Activated CD8-positive, alpha-beta memory T cell treated with anti-CD3 and anti-CD28 coated beads, Interleukin-2, amount 50 U/mL, for 4 hours (primary cell): ENCODE results near the gene SORCS3.

ENCODE experiments used
- DNase-seq: peaks from one replicate; pipeline ENCODE4 v3.0.0-alpha.2; 2020

SORCS3 gene

GRCh38 chr10:104780946-104781595, 140.0 kb downstream of the SORCS3 start:
- no peak for DNase-seq

DNA sequence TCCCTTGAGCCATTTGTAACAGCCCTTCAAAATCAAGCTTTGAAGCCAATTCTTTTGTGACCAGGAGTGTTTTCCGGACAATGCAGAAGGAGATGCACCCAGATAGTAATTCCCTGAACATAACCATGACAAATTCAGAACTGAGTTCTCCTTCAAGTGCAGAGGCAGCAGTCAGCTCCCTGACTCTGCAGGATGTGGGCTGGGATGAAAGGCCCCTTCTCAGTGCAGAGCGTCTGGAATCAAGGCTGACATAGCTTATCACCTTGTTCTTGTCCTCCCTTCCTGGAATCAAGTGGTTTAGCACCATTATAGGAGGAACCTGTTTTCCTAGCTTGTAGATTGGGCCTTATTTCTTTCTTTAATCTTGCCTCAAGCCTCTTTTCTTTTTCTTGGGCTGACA, 143.4 kb downstream of the SORCS3 start:
- no peak for DNase-seq

- no peak for DNase-seq
These were observed 150.4 kb downstream of the SORCS3 start for GRCh38 chr10:104791471-104791870.

GRCh38 chr10:104795411-104795810, 154.3 kb downstream of the SORCS3 start:
- no peak for DNase-seq

GRCh38 chr10:104796823-104797222, 155.7 kb downstream of the SORCS3 start:
- DNase-seq: no peak

GRCh38 chr10:104802941-104803340, 161.9 kb downstream of the SORCS3 start:
- no peak for DNase-seq

- no peak for DNase-seq
These were observed 163.8 kb downstream of the SORCS3 start for GRCh38 chr10:104804880-104805279.

DNA sequence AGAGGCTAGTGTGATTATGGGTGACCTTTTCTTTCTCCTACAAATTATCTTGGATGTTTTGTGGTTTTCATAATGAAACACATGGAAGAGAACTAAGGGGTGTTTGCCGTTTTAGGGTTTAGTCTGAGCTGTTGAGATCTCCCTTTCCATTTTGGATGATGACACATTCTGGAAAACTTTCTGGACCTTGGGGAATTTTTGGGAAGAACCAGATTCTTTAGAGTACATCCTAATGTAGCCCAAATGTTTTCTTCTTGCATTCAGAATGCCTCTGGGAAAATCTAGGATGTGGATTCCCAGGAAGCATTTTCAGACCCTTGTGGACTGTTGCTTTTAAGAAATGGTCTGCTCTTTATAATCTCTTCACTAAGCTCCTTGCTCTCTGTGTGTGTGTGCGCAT, 165.7 kb downstream of the SORCS3 start:
- no peak for DNase-seq

DNA sequence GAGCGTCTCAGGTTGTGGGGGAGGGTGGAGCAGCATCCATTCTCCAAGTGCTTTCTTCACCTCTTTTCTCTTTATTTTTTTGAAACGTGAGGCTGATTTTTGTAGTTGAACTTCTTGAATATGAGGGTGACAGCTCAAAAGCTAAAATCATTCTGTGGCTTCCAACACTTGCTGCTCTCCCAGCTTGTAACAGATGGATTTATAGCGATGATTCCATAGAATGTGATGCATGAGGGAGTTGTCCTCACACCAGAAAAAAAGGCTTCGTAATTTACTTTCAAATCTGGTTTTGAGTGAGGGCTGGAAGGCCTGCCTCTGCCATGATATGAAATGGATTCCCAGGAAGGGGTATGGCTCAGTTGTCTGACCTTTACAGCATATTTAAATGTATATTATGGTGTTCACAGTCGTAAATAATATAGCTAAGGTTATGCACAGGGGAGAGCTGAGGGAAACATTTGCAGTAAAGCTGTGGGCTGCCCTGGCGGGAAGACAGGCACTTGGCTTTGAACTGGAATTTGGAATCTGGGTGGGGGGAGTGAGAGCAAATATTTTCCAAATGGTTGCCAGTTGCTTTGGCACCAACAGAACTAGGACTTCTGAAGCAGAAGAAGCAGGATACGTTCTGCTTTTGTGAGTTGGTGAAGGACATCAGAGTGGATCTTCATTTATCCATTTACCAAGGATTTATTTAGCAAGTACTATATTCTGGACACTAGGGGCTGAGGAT, 166.7 kb downstream of the SORCS3 start:
- DNase-seq: no peak

DNA sequence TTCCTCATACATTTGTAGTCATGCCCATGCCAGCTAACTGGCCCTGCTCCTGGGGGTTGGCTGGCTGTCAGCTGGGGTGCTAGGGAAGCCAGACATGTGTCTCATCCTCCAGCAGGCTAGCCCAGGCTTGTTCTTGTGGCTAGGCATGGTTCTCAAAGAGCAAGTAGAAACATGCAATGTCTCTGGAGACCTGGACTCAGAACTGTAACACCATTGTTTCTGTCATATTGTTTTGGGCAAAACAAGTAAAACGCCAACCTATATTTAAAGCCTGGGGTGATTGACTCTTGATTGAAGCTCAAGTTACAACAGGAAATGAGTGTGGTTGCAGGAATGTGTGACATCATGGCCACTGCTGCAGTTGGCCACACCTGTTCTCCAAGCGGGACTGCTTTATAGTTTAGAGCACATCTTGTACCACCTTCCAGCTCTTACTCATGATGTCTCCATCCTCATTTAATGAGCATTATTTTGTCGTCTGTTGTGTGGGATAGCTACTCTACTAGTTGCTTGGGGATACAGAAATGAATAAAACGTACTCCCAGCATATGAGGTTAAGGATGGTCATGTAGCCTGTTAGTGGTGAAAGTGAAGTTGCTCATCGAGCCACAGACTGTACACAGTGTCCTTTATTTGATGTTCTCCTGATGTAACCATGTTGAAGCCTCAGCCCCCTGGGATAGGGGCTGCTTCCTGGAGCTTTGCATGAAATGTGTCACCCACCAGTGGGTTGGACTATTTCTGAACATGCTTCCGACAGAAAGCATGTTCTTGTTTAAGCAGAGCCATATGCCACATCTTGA, 168.4 kb downstream of the SORCS3 start:
- DNase-seq: no peak

DNA sequence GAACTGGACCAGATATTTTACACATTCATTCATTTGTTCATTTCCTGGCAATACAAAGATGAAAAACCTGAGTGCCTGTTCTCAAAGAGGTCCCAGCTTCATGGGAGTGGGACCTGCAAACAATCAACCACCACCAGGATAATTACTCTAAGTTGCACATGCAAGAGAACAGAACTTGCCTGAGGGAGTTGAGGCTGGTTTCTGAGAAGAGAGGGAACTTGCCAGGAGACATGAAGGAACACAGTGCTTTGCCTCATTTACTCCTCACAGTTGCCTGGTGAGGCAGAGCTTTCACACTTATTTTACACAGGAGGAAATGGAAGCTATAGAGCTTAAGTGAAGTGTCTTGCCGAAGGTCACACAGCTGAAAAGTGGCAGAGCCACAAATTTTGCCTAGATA, 170.1 kb downstream of the SORCS3 start:
- DNase-seq: no peak

- DNase-seq: no peak
These were observed 175.4 kb downstream of the SORCS3 start for GRCh38 chr10:104816501-104816900.

DNA sequence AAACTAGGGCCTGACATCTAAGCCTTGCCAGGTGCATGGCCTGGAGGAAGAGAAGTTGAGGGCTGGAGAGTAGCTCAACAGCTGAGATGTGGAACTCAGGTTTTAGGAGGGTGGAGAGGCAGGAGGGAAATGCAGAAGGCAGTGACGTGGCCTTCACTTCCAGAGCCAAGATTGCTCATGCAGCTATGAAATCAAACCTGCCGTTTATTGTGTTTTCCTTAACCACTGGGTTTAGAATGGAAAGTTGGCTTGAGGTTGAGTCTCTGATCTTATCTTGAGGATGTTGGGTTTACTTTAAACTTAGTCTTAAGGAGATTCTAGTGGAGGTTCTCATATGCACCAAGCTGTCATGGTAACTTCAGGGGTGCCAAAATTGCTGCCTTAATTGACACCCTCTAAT, 178.6 kb downstream of the SORCS3 start:
- DNase-seq: no peak

DNA sequence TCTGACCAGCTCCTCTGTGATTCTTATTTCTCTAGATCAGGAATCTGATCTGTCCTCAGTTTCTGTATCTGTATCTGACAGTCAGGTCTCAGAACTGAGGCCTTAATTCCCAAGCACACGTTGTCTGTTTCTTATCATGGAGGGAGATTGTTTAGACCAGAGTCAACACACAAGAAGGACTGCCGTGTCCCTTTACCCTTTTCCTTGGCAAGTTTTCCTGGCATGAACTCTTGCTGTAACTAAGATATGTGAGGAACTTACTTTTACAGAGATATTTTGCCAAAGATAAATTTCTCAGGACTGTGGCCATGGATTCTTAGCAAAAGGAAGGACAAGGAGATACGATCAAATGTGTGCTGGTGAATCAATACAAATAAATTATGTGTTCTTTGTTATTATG, 181.0 kb downstream of the SORCS3 start:
- no peak for DNase-seq

DNA sequence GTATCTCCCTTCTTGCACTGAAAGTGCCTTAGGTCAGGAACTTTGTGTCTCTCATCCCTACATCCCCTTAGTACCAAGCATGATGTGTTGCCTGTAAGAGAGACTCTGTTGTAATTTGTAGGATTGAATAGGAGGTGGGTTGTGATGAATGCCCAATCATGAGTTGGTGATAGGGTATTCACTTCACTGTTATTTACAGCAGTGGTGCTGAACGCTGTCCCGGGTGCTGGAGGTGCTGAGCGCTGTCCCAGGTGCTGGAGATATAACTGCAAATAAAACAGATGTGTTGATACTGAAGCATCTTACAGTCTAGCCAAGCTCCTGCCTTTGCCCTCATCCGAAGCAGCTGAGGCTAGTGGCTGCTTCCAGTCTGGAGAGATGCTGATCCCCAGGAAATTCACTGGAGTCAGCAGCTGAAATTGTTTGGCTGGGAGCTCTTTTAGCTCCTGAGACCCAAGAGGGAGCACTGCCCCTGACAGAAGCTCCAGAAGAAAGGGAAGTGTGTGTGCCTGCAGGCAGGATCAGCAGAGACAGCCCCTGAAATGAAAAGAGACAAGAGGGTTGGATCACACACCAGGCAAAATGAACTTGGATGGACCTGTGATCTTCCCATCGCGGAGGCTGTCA, 183.4 kb downstream of the SORCS3 start:
- DNase-seq: no peak

GRCh38 chr10:104831272-104831671, 190.2 kb downstream of the SORCS3 start:
- no peak for DNase-seq

DNA sequence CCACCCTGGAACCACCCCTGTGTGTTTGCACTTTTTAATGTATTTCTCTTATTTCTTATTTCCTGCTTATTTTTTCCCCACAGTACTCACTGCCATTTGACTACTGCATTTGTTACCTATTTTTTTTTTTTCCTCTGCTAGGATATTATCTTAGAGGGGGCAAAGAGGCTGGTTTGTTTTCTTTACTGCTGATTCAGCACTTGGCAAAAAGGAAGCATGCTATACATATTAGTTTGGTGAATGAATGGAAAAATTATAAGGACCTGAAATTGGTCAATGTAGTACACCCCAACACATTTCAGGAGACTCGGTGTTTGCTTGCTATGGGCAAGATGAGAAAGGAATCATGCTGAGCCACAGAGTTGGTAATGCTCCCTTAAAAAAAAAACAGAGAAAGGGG, 193.5 kb downstream of the SORCS3 start:
- DNase-seq: no peak

DNA sequence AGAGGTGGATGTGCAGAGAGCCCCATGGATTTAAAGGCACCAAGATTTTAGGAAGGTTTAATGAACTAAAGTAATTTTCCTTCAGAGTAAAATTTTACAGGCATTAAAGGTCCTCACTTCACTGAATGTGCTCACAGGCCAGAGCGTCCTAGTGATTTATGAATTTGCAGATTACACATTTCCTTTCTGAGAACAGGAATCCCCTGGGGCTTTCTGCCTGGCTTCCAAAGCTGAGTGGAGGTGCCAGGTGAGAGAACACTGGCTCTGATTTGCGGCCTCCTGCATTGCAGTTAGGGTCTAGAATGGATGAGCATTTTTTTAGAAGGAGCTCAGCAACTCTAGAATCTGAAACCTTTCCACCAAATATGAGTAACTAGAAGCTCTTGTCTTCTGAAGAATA, 194.3 kb downstream of the SORCS3 start:
- DNase-seq: no peak

DNA sequence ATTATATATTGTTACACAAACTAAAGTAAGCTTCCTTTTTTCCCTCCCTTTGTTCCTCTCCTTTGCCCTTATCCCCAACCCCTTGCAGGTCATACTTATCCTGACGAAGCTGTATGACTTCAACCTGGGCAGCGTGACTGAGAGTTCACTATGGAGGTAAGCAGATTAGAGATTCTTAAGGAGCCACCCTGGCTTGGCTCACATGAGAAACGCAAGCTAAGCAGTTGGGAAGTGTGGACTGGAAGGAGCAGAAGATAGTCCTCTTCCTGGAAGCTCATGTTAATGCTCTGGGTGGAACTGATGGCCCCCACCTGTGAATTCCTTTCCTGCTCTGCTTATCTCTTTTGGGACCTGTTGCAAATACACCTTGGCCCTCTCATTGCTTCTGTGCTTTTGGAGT, 201.6 kb downstream of the SORCS3 start:
- no peak for DNase-seq

GRCh38 chr10:104844073-104844472, 203.0 kb downstream of the SORCS3 start:
- no peak for DNase-seq

DNA sequence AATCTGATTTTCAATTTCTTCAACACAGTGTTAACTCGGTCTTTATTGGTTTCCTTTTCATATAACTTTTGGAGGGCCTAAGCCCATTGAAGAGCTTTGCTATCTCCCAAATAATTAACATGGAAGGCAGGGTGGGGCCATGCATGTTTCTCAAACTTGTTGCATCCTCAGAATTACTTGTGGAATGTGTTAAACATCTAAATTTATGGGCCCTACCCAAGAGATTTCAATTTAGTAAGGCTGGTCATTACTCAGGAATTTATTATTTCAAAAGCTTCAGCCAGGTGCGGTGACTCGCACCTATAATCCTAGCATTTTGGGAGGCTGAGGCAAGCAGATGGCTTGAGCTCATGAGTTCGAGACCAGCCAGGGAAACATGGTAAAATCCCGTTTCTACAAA, 208.9 kb downstream of the SORCS3 start:
- no peak for DNase-seq

DNA sequence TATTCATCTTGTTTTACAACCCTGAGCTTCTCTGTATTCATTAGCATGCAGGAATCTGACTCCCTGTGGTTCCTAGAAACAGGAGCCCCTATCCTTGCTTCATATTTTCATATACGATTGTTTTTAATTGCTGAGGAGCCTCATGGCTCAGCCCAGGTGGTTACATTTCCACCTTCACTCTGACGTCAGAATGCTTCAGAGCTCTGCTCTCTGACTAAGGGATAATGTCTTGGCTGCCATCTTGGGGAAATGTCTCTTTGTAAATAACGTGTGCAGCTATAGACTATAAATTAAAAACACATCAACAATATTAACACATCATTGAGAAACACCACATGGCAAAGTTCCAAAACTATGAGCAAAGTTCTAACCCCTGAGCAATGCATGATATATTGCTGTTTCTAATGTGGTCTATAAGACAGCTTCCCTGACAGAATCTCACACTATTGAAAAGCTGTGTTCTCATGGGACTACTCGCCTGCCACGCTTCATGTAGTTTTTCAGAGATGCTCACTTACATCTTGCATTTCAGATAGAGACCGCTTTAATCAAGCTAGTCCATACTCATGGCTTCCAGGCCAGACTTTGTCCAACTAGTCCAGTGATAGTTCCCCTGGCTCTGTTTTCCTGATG, 227.0 kb downstream of the SORCS3 start:
- DNase-seq: no peak

GRCh38 chr10:104872691-104873090, 231.6 kb downstream of the SORCS3 start:
- DNase-seq: no peak
